Left forelimb (tissue), 1 donor: ENCODE data around the gene GABARAP.
A peak's percentile ranks its signal among the peaks of the same experiment; 100 is the strongest.

ENCODE experiments used
- DNase-seq: peaks from one replicate; pipeline ENCODE4 v3.0.0-alpha.2; 2018; ENCODE audit warnings: low spot score

Gene GABARAP

GRCh38 chr17:7241783-7242716, at the start of gene GABARAP:
Gene GABARAP (minus strand): TSS chr17:7242449. CDS start chr17:7242330, 119 bp downstream.
- peak; percentile 98 for DNase-seq

GRCh38 chr17:7290685-7291084, 48.4 kb upstream of the GABARAP start:
- DNase-seq = no peak

GRCh38 chr17:7290166-7290565, 47.9 kb upstream of the GABARAP start:
- no peak for DNase-seq

- DNase-seq = no peak
Observed at GRCh38 chr17:7289256-7290032, 47.2 kb upstream of the GABARAP start.

GRCh38 chr17:7285679-7286078, 43.4 kb upstream of the GABARAP start:
- no peak for DNase-seq

GRCh38 chr17:7284911-7285310, 42.7 kb upstream of the GABARAP start:
- no peak for DNase-seq

- DNase-seq = no peak
Observed at GRCh38 chr17:7283471-7284216, 41.4 kb upstream of the GABARAP start.

GRCh38 chr17:7282752-7283321, 40.6 kb upstream of the GABARAP start:
- no peak for DNase-seq

- DNase-seq = no peak
Observed at GRCh38 chr17:7281953-7282751, 39.9 kb upstream of the GABARAP start.

GRCh38 chr17:7281074-7281952, 39.1 kb upstream of the GABARAP start, which contains the start of gene SLC2A4:
Gene SLC2A4 (plus strand): TSS chr17:7281718. CDS start chr17:7281935, 217 bp downstream.
- DNase-seq = peak; percentile 92

- DNase-seq = peak; percentile 87
Observed at GRCh38 chr17:7280519-7281073, 38.3 kb upstream of the GABARAP start.

- DNase-seq = no peak
Observed at GRCh38 chr17:7279448-7279847, 37.2 kb upstream of the GABARAP start.

- no peak for DNase-seq
Observed at GRCh38 chr17:7266784-7267183, 24.5 kb upstream of the GABARAP start.

- DNase-seq = no peak
Observed at GRCh38 chr17:7263801-7264078, 21.5 kb upstream of the GABARAP start.

- DNase-seq = no peak
Observed at GRCh38 chr17:7262935-7263800, 20.9 kb upstream of the GABARAP start.

GRCh38 chr17:7262192-7262934, 20.1 kb upstream of the GABARAP start, which contains the start of gene CLDN7:
Gene CLDN7 (minus strand): TSS chr17:7262478. CDS start chr17:7262043, 435 bp downstream.
- no peak for DNase-seq

- no peak for DNase-seq
Observed at GRCh38 chr17:7261379-7262191, 19.3 kb upstream of the GABARAP start.
